ENCODE measurements around the gene C2CD4A.

C2CD4A gene

GRCh38 chr15:62103431-62103830, 36.7 kb downstream of the C2CD4A start:
- Histone ChIP-seq H3K4me3 (ENCODE audit: low read depth in 1 of 2, low read length in 2 of 2) (no peak overlapping the region), H3K4me1 (ENCODE audit: control insufficient read depth in 1 of 2, insufficient read depth in 2 of 2, low read length in 2 of 2) (peaks cover 0 to 7% of the 10 kb centered on the region in 2 donors), H3K27ac (ENCODE audit: low read depth, low read length) (no peak overlapping the region), H3K27me3 (ENCODE audit: control insufficient read depth in 1 of 2, insufficient read depth in 2 of 2, low read length in 2 of 2) (no peaks in the 10 kb centered on the region), H3K9me3 (ENCODE audit: control insufficient read depth in 1 of 2, low read length in 2 of 2) (no peaks in the 10 kb centered on the region), H3K36me3 (ENCODE audit: control insufficient read depth in 1 of 2, insufficient read depth in 2 of 2, low read length in 2 of 2) (no peaks in the 10 kb centered on the region), H3K9ac (ENCODE audit: low read depth in 1 of 2, low read length in 2 of 2) (no peak overlapping the region)

- Histone ChIP-seq H3K27ac (ENCODE audit: low read depth, low read length) (no peak overlapping the region), H3K4me3 (ENCODE audit: low read depth in 1 of 2, low read length in 2 of 2) (no peak overlapping the region), H3K9me3 (ENCODE audit: control insufficient read depth in 1 of 2, low read length in 2 of 2) (no peaks in the 10 kb centered on the region), H3K27me3 (ENCODE audit: control insufficient read depth in 1 of 2, insufficient read depth in 2 of 2, low read length in 2 of 2) (no peaks in the 10 kb centered on the region), H3K4me1 (ENCODE audit: control insufficient read depth in 1 of 2, insufficient read depth in 2 of 2, low read length in 2 of 2) (peaks cover 0 to 7% of the 10 kb centered on the region in 2 donors), H3K9ac (ENCODE audit: low read depth in 1 of 2, low read length in 2 of 2) (no peak overlapping the region), H3K36me3 (ENCODE audit: control insufficient read depth in 1 of 2, insufficient read depth in 2 of 2, low read length in 2 of 2) (no peaks in the 10 kb centered on the region)
Measured at GRCh38 chr15:62104401-62104800, 37.6 kb downstream of the C2CD4A start.

- no peak overlapping the region for H3K4me3 ChIP-seq (ENCODE audit: low read depth in 1 of 2, low read length in 2 of 2)
- no peaks in the 10 kb centered on the region for H3K36me3 ChIP-seq (ENCODE audit: control insufficient read depth in 1 of 2, insufficient read depth in 2 of 2, low read length in 2 of 2)
- H3K27me3 ChIP-seq (ENCODE audit: control insufficient read depth in 1 of 2, insufficient read depth in 2 of 2, low read length in 2 of 2) = no peaks in the 10 kb centered on the region
- no peaks in the 10 kb centered on the region for H3K9me3 ChIP-seq (ENCODE audit: control insufficient read depth in 1 of 2, low read length in 2 of 2)
- H3K4me1 ChIP-seq (ENCODE audit: control insufficient read depth in 1 of 2, insufficient read depth in 2 of 2, low read length in 2 of 2) = peaks cover 2 to 8% of the 10 kb centered on the region in 2 donors
- H3K9ac ChIP-seq (ENCODE audit: low read depth in 1 of 2, low read length in 2 of 2) = no peak overlapping the region
- H3K27ac ChIP-seq (ENCODE audit: low read depth, low read length) = no peak overlapping the region
Measured at GRCh38 chr15:62104846-62105245, 38.1 kb downstream of the C2CD4A start.

- peaks cover 6 to 12% of the 10 kb centered on the region in 2 donors for H3K4me1 ChIP-seq (ENCODE audit: control insufficient read depth in 1 of 2, insufficient read depth in 2 of 2, low read length in 2 of 2)
- H3K4me3 ChIP-seq (ENCODE audit: low read depth in 1 of 2, low read length in 2 of 2) = no peak overlapping the region
- H3K27ac ChIP-seq (ENCODE audit: low read depth, low read length) = no peak overlapping the region
- H3K9ac ChIP-seq (ENCODE audit: low read depth in 1 of 2, low read length in 2 of 2) = no peak overlapping the region
- H3K9me3 ChIP-seq (ENCODE audit: control insufficient read depth in 1 of 2, low read length in 2 of 2) = no peaks in the 10 kb centered on the region
- H3K27me3 ChIP-seq (ENCODE audit: control insufficient read depth in 1 of 2, insufficient read depth in 2 of 2, low read length in 2 of 2) = no peaks in the 10 kb centered on the region
- H3K36me3 ChIP-seq (ENCODE audit: control insufficient read depth in 1 of 2, insufficient read depth in 2 of 2, low read length in 2 of 2) = no peaks in the 10 kb centered on the region
Measured at GRCh38 chr15:62105266-62105665, 38.5 kb downstream of the C2CD4A start.

GRCh38 chr15:62106096-62106495, 39.3 kb downstream of the C2CD4A start:
- Histone ChIP-seq H3K9me3 (ENCODE audit: control insufficient read depth in 1 of 2, low read length in 2 of 2) (no peaks in the 10 kb centered on the region), H3K4me3 (ENCODE audit: low read depth in 1 of 2, low read length in 2 of 2) (no peak overlapping the region), H3K27ac (ENCODE audit: low read depth, low read length) (no peak overlapping the region)

GRCh38 chr15:62107571-62108121, 40.9 kb downstream of the C2CD4A start:
- no peak overlapping the region for H3K4me3 ChIP-seq (ENCODE audit: low read depth in 1 of 2, low read length in 2 of 2)
- H3K4me1 ChIP-seq (ENCODE audit: control insufficient read depth in 1 of 2, insufficient read depth in 2 of 2, low read length in 2 of 2) = peaks cover 12 to 32% of the 10 kb centered on the region in 2 donors
- no peak overlapping the region for H3K27ac ChIP-seq (ENCODE audit: low read depth, low read length)
- no peaks in the 10 kb centered on the region for H3K27me3 ChIP-seq (ENCODE audit: control insufficient read depth in 1 of 2, insufficient read depth in 2 of 2, low read length in 2 of 2)
- H3K36me3 ChIP-seq (ENCODE audit: control insufficient read depth in 1 of 2, insufficient read depth in 2 of 2, low read length in 2 of 2) = no peaks in the 10 kb centered on the region
- no peaks in the 10 kb centered on the region for H3K9me3 ChIP-seq (ENCODE audit: control insufficient read depth in 1 of 2, low read length in 2 of 2)
- H3K9ac ChIP-seq (ENCODE audit: low read depth in 1 of 2, low read length in 2 of 2) = no peak overlapping the region

More at GRCh38 chr15:62106096-62106495, 39.3 kb downstream of the C2CD4A start:
- Histone ChIP-seq H3K4me1 (ENCODE audit: control insufficient read depth in 1 of 2, insufficient read depth in 2 of 2, low read length in 2 of 2) (peaks cover 12 to 20% of the 10 kb centered on the region in 2 donors), H3K9ac (ENCODE audit: low read depth in 1 of 2, low read length in 2 of 2) (no peak overlapping the region), H3K36me3 (ENCODE audit: control insufficient read depth in 1 of 2, insufficient read depth in 2 of 2, low read length in 2 of 2) (no peaks in the 10 kb centered on the region), H3K27me3 (ENCODE audit: control insufficient read depth in 1 of 2, insufficient read depth in 2 of 2, low read length in 2 of 2) (no peaks in the 10 kb centered on the region)

- Histone ChIP-seq H3K9me3 (ENCODE audit: control insufficient read depth in 1 of 2, low read length in 2 of 2) (no peaks in the 10 kb centered on the region), H3K27me3 (ENCODE audit: control insufficient read depth in 1 of 2, insufficient read depth in 2 of 2, low read length in 2 of 2) (no peaks in the 10 kb centered on the region), H3K4me1 (ENCODE audit: control insufficient read depth in 1 of 2, insufficient read depth in 2 of 2, low read length in 2 of 2) (peaks cover 17 to 35% of the 10 kb centered on the region in 2 donors), H3K36me3 (ENCODE audit: control insufficient read depth in 1 of 2, insufficient read depth in 2 of 2, low read length in 2 of 2) (no peaks in the 10 kb centered on the region), H3K9ac (ENCODE audit: low read depth in 1 of 2, low read length in 2 of 2) (no peak overlapping the region), H3K27ac (ENCODE audit: low read depth, low read length) (no peak overlapping the region), H3K4me3 (ENCODE audit: low read depth in 1 of 2, low read length in 2 of 2) (no peak overlapping the region)
Measured at GRCh38 chr15:62108411-62108810, 41.6 kb downstream of the C2CD4A start.

- Histone ChIP-seq H3K4me1 (ENCODE audit: control insufficient read depth in 1 of 2, insufficient read depth in 2 of 2, low read length in 2 of 2) (peaks cover 17 to 35% of the 10 kb centered on the region in 2 donors), H3K27ac (ENCODE audit: low read depth, low read length) (no peak overlapping the region), H3K4me3 (ENCODE audit: low read depth in 1 of 2, low read length in 2 of 2) (no peak overlapping the region), H3K9me3 (ENCODE audit: control insufficient read depth in 1 of 2, low read length in 2 of 2) (no peaks in the 10 kb centered on the region), H3K27me3 (ENCODE audit: control insufficient read depth in 1 of 2, insufficient read depth in 2 of 2, low read length in 2 of 2) (no peaks in the 10 kb centered on the region), H3K36me3 (ENCODE audit: control insufficient read depth in 1 of 2, insufficient read depth in 2 of 2, low read length in 2 of 2) (no peaks in the 10 kb centered on the region), H3K9ac (ENCODE audit: low read depth in 1 of 2, low read length in 2 of 2) (no peak overlapping the region)
Measured at GRCh38 chr15:62109437-62109836, 42.7 kb downstream of the C2CD4A start.

GRCh38 chr15:62109982-62110851, 43.4 kb downstream of the C2CD4A start:
- H3K9ac ChIP-seq (ENCODE audit: low read depth in 1 of 2, low read length in 2 of 2) = no peak overlapping the region
- H3K4me3 ChIP-seq (ENCODE audit: low read depth in 1 of 2, low read length in 2 of 2) = no peak overlapping the region
- no peaks in the 10 kb centered on the region for H3K36me3 ChIP-seq (ENCODE audit: control insufficient read depth in 1 of 2, insufficient read depth in 2 of 2, low read length in 2 of 2)
- peaks cover 17 to 40% of the 10 kb centered on the region in 2 donors for H3K4me1 ChIP-seq (ENCODE audit: control insufficient read depth in 1 of 2, insufficient read depth in 2 of 2, low read length in 2 of 2)
- no peak overlapping the region for H3K27ac ChIP-seq (ENCODE audit: low read depth, low read length)
- H3K9me3 ChIP-seq (ENCODE audit: control insufficient read depth in 1 of 2, low read length in 2 of 2) = no peaks in the 10 kb centered on the region
- no peaks in the 10 kb centered on the region for H3K27me3 ChIP-seq (ENCODE audit: control insufficient read depth in 1 of 2, insufficient read depth in 2 of 2, low read length in 2 of 2)

- no peak overlapping the region for H3K4me3 ChIP-seq (ENCODE audit: low read depth in 1 of 2, low read length in 2 of 2)
- no peak overlapping the region for H3K9ac ChIP-seq (ENCODE audit: low read depth in 1 of 2, low read length in 2 of 2)
- peaks cover 17 to 46% of the 10 kb centered on the region in 2 donors for H3K4me1 ChIP-seq (ENCODE audit: control insufficient read depth in 1 of 2, insufficient read depth in 2 of 2, low read length in 2 of 2)
- H3K36me3 ChIP-seq (ENCODE audit: control insufficient read depth in 1 of 2, insufficient read depth in 2 of 2, low read length in 2 of 2) = no peaks in the 10 kb centered on the region
- H3K27me3 ChIP-seq (ENCODE audit: control insufficient read depth in 1 of 2, insufficient read depth in 2 of 2, low read length in 2 of 2) = no peaks in the 10 kb centered on the region
- H3K9me3 ChIP-seq (ENCODE audit: control insufficient read depth in 1 of 2, low read length in 2 of 2) = no peaks in the 10 kb centered on the region
- H3K27ac ChIP-seq (ENCODE audit: low read depth, low read length) = no peak overlapping the region
Measured at GRCh38 chr15:62112081-62112480, 45.3 kb downstream of the C2CD4A start.

Data from duodenal mucosa (tissue), 2 donors.